GM18526 (cell line): ENCODE results near the gene SLC45A3.

ENCODE experiments used
- POLR2A ChIP-seq: IDR thresholded peaks from 3 replicates; pipeline ENCODE4 v1.6.1; 2011; ENCODE audit not compliant: insufficient read length; ENCODE audit errors: extremely low read depth

SLC45A3 gene

GRCh38 chr1:205706601-205707502 lies 26.5 kb upstream of the SLC45A3 start:
- no peak for TF ChIP-seq POLR2A

DNA sequence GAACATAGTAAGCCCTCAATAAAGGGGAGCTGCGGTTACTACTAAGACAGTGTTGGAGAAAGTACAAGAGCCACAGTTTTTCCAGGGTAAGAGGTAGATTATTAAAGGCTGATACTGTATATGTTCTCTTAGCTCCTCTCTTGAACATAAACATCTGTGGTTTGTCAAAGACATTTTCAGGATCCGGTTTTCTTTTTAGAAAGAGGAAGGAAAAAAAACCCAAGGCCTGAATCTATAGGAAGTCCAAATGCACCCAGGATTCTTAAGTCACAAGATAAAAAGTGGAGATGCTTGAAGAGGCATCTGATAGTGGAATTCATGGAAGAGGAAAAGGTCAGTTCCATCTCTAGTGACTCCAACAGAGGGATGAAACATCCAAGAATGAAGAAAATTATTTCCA lies 24.6 kb upstream of the SLC45A3 start:
- TF ChIP-seq POLR2A = no peak

DNA sequence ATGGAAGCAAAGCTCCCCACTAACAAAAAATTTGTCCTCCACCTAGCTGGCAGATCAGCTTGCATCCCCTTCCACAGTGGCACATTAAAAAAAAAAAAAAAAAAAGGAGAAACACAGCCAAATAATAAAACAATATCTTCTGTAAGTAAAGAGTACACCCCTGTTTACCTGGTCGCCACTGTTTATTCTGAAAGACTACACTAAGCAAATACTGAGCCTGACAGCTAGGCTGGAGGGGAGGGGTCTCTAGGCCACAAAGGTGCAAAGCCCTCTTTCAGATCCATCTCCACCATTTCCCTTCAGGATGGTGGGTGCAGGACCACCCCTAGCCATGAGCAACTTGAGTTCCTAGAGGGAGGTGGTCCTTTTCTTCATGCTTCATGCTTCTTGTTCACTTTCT lies 22.8 kb upstream of the SLC45A3 start:
- no peak for TF ChIP-seq POLR2A

DNA sequence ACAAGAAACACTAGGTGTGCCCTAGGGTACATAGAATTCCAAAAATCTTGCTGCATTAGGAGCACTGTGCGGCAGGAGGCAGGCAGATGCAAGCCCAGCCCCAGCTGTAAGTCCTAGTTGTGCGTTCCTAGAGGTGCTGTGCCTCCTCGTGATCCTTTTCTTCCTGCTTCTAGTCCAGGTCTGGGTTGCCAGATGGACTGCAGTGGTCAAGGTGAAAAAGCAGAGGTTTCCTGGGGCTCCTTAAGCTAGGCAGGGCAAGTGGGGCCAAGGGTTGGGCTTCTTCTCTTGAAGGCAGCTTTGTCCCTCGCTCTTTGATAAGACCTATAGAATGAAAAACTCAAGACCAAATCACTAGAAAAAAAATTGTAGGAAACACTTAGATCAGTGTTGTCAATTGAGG lies 21.6 kb upstream of the SLC45A3 start:
- no peak for TF ChIP-seq POLR2A

DNA sequence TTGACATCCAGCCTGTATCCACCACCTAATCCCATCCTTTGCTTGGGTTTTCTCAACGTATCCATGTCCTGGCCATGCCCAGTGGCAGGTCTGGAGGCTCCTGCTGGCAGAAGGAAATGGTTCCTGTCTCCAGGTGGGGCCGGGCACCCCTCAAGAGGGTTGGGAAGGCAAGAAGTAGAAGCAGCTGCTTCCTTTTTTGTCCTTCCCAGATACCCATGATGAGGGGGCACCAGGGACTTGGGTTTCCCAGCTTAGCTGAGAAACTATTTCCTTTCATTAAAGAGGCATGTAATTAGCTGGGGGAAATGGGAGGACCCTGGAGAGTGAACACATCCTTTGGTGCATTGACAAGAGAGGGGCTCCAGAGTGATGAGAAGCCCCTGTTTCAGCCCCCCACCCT lies 21.1 kb upstream of the SLC45A3 start:
- TF ChIP-seq POLR2A = no peak

GRCh38 chr1:205700865-205701401 lies 20.6 kb upstream of the SLC45A3 start:
- no peak for TF ChIP-seq POLR2A

- no peak for TF ChIP-seq POLR2A
Observed at GRCh38 chr1:205699416-205699815, 19.1 kb upstream of the SLC45A3 start.

DNA sequence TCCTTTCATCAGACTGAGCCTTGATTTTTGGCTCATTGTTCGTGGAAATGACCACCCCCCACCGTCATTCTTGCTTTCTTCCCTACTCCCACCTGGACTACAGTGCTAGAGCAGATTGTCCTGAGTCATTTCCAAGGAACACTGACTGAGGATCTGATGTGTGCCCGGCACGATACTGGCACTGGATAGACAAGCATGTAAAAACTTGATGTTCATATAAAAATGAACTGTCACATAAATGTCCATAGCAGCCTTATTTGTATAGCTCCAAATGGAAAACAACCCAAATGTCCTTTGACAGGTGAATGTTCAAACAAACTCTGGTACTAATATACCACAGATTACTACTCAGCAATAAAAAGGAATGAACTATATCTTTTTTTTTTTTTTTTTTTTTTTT lies 18.6 kb upstream of the SLC45A3 start:
- TF ChIP-seq POLR2A = no peak

DNA sequence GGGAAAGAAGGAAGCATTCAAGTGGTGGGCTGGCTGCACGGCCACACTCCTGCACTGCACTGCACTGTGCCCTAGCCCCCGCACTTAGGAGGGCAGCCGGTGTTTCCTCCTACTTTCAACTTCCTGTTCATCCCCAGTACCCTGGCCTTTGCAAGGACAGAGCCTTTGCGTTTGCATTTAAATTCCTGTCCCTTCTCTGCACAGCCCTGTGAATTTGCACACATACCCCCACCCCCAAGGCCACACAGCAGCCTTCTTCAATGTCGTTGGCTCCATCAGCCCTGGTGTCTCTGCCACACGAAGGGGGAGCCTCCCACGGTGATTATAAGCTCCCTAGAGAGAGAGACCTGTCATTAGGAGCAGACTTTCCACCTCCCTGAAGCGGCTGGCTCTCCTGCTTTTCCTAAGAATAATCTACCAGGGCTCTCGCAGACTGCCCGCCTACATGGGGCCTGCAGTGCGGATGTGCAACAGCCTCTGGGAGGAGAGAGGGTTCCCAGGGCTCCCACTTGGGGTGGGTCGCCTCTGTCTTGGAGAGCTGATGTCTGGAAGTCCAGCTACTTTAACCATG lies 13.2 kb upstream of the SLC45A3 start:
- no peak for TF ChIP-seq POLR2A

DNA sequence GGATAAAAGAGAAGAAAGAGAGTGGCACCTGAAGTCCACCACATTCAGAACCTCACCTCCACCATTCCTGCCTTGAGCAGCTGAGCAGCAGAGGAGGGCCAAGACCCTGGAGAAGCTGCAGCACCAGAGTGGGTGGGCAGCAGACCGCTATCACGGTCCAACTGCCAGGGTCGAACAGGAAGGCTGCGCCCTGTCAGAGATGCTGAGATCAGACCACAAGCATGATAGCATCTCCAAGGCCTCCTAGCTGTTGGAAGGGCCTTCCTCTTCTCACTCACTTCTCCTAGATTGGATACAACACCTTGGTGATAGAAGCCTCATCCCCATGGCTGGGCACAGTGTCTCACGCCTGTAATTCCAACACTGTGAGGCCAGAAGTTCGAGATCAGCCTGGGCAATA lies 12.1 kb upstream of the SLC45A3 start:
- no peak for TF ChIP-seq POLR2A

GRCh38 chr1:205690122-205690756 lies 9.9 kb upstream of the SLC45A3 start:
- TF ChIP-seq POLR2A = no peak

- TF ChIP-seq POLR2A = no peak
Observed at GRCh38 chr1:205689479-205689878, 9.2 kb upstream of the SLC45A3 start.

DNA sequence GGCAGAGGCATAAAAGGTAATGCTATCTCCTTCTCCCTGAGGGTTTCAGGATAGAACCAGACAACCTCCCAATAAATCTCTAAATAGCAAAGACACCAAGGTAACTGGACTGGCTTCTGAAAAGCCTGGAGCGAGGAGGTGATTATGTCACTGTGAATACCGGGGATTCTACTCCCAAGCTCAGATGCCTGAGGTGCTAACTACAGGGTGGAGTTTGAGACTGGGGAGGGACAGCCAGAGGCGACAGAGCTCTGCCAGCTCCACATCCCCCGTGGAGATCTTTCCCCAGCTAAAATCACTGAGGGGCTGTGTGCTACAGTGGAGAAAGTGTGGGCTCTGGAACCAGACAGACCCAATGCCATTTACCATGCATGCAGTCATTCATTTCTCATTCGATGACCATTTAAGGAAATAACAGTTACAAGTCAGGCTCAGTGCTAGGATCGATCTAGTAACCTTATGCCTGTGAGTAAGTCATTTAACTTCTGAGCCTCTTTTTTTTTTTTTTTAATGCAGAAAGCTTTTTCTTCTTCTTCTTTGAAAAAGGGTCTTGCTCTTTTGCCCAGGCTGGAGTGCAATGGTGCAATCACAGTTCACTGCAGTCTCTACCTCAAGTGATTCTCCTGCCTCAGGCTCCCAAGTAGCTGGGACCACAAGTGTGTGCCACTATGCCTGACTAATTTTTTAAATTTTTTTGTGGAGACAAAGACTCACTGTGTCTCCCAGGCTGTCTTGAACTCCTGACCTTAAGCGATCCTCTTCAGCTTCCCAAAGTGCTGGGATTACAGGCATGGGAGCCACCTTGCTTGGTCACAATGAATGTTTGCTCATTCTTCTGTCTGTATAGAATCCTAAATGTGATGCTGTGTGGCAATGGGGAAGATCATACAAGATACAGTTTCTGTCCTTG lies 8.1 kb upstream of the SLC45A3 start:
- TF ChIP-seq POLR2A = no peak

GRCh38 chr1:205687242-205687641 lies 6.9 kb upstream of the SLC45A3 start:
- TF ChIP-seq POLR2A = no peak

GRCh38 chr1:205681364-205681763 lies 1.1 kb upstream of the SLC45A3 start:
- no peak for TF ChIP-seq POLR2A

DNA sequence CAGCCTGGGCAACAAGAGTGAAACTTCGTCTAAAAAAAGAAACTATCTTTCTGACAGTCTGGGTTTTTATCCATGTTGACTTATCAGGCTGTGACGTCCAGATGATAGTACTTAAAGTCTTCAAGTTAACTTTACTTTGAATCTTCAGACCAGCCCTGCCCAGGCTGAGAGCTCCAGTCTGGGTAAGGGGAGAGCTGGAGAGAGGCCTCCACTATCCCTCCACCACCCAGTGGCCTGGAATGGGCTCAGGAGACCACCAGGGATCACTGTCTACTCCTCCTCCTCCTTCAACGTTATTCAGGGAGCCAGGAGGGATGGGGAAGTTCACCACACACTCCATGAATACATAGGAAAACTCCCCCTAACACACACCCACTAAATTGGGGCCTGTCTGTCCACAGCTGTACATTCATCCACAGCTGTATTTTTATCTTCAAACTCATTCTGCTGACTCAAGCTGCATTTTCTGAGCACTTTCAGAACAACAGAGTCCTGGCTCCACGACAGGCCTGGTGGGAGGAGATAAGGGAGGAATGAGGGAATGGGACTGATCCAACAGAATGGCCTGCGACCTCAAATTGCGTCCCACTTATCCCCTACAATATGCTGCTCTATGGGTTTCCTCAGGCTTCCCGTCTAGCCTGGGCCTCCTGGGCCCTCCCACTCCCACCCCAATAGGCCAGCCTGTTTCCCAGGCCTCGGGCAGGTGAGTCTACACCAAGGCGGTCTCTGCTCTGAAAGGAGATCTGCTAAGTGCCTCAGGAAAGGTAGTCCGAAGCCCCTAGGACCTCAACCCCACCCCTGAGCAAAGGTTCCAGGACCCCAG lies 1.8 kb downstream of the SLC45A3 start:
- TF ChIP-seq POLR2A = no peak
